GM18502 (cell line): ENCODE data around the gene OR1F1.
"Not testable (repeated sequence)": the region's sequence is repeated elsewhere in the genome, so short reads cannot be mapped to it uniquely, and the experiment has no call there.

Experiments used
- ATAC-seq: cut with Tn5 transposase; IDR thresholded peaks from one replicate; pipeline ENCODE4 v1.9.1; 2021; ENCODE audit warnings: mild to moderate bottlenecking; ENCODE audit not compliant: unreplicated experiment, poor library complexity

OR1F1 gene

DNA sequence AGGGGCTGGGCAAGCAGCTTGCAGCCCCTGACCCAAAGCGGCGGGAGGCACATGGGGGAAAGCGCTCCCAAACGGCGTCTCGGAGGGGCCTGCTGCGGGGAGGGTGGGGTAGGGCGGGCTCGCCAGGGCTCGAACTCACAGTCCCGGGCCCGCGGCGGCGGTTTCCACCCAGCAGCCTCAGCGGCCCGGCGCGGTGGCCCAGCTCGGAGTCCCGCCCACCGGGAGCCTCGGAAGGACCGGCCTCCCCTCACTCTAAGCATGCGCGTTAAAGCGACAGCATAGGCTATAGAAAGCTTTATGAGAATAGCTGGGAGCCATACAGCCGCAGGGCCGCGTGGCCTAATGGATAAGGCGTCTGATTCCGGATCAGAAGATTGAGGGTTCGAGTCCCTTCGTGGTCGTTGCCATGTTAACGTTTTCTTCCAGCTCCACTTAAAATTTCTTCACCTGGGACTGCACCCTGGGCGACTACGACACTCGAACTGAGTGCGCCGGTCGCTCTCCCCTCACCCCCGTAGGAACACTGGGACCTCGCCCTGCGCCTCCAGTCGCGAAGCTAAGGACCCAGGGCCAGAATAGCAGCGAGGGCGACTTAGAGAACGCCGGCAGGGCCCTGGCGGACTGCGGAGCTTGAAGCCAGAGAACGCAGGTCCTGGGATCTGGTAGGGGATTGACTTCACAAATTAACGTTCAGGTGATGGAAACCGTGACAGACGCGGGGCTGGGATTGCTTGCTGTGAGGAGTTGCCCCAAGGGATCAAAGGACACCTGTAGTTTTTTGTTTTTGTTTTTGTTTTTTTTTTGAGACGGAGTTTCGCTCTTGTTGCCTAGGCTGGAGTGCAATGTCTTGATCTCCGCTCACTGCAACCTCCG, 37.4 kb upstream of the OR1F1 start:
- ATAC-seq = peak; percentile 66

DNA sequence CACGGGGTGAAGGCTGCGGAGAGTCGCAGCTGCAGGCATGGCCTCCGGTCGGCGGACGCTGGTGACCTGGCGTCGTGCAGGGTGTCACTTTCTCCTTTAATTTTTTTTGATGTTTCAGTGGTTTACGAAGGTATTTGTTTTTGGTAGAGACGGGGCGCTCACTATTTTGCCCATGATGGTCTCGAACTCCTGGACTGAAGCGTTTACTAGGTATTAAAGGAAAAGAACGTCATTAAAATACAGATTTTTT, 36.1 kb upstream of the OR1F1 start:
- no peak for ATAC-seq

GRCh38 chr16:3152277-3152990, 35.6 kb upstream of the OR1F1 start:
- no peak for ATAC-seq

GRCh38 chr16:3152991-3153368, 35.0 kb upstream of the OR1F1 start:
- ATAC-seq = no peak

DNA sequence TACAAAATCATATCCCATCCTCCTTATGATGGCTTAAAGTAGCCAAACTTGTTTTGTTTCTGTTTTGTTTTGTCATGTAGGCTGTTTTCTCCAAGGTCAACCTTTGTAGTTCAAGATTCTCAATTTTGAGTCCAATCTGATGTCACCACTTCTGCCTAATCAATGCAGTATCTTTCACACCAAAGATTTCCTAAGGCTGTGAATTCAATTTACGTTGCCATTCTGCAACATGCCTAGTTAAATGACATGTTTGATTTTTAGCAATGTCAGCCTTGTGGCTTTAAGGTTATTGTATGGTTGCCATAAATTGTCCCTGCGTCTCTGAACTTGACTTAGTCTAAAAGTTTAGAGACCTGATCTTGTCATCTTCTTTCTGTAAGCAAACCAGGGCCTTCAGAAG, 32.8 kb upstream of the OR1F1 start:
- ATAC-seq = no peak

GRCh38 chr16:3155972-3156371, 32.0 kb upstream of the OR1F1 start:
- ATAC-seq = no peak

DNA sequence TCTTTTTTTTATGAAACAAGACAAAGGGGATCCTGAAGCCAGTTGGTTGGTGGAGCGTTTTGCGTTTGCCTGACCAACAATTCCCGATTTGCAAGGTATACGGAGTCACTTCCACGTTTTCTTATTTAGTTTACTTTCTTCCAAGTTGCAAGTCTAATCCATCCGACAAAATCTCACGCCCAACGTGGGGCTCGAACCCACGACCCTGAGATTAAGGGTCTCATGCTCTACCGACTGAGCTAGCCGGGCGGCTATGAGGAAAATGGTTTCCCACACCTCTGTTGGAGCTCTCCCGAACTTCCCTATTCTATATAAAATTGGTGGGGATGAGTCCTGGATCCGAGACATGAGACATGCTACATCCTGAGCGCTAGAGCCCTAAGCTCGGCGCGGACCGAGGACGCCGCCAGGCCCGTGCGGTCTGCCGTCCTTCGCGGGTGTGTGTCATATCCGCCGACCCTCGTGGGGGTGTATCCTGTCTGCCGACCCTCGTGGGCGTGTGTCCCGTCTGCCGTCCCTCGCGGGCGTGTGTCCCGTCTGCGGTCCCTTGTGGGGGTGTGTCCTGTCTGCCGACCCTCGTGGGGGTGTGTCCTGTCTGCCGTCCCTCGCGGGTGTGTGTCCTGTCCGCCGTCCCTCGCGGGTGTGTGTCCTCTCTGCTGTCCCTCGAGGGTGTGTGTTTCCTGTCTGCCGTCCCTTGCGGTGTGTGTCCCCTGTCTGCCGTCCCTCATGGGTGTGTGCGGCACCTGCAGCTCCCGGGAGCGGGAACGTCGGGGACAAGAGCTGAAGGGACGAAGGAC, 30.6 kb upstream of the OR1F1 start:
- ATAC-seq = no peak

DNA sequence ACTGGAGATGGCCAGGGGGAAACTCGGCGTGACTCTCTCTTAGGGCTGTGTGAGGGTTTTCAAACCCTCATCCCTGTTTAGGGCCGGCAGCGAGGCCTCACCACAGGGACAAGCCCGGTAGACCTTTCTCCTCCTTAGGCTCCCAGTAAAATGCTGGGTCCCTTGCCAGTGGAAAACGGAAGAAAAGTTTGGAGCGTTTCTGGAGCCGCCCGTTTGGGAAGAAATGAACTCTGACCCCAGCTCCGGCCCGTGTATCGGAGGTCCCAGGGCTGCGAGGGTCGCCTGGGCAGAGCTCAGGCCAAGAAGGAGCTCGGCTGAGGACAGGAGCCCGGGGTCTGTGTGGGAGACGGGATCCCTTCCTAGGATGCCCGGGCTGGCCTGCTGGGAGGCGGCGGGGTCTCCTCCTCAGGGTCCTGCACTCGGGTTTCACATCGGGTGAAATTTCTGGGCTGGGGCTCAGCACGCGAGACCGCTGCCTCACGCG, 29.9 kb upstream of the OR1F1 start:
- no peak for ATAC-seq

- peak; percentile 46 for ATAC-seq
Measured at GRCh38 chr16:3158510-3159314, 29.3 kb upstream of the OR1F1 start.

DNA sequence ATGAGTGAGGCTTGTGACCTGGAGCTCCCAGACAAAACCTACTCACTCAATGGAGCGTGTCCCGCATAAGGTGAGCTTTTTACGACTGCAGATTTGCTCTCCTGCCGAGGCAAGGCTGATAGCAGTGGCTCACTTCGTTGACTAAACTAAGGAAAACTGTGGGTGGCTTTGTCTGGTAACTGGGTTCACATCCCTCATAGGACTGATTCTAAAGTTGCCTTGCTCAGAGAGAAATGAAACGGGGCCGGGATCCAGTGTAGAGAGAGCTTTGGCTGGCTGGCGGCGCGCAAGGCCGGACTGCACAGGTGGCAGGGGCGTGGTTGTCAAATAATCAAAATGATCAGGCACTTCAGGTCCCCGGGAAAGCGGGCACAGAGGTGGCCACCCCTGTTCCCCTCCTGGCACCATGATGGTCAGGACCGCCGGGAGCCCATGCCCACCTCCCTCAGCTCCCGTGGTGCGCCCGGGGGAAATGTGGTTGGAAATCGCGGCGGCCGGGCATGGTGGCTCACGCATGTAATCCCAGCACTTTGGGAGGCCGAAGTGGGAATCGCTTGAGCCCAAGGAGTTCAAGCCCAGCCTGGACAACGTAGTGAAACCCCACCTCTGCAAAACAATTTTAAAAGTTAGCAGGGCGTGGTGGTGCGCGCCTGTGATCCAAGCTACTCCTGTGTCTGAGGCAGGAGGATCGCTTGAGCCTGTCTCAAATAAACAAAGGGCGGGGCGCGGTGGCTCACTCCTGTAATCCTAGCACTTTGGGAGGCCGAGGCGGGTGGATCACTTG, 26.6 kb upstream of the OR1F1 start:
- ATAC-seq = no peak

DNA sequence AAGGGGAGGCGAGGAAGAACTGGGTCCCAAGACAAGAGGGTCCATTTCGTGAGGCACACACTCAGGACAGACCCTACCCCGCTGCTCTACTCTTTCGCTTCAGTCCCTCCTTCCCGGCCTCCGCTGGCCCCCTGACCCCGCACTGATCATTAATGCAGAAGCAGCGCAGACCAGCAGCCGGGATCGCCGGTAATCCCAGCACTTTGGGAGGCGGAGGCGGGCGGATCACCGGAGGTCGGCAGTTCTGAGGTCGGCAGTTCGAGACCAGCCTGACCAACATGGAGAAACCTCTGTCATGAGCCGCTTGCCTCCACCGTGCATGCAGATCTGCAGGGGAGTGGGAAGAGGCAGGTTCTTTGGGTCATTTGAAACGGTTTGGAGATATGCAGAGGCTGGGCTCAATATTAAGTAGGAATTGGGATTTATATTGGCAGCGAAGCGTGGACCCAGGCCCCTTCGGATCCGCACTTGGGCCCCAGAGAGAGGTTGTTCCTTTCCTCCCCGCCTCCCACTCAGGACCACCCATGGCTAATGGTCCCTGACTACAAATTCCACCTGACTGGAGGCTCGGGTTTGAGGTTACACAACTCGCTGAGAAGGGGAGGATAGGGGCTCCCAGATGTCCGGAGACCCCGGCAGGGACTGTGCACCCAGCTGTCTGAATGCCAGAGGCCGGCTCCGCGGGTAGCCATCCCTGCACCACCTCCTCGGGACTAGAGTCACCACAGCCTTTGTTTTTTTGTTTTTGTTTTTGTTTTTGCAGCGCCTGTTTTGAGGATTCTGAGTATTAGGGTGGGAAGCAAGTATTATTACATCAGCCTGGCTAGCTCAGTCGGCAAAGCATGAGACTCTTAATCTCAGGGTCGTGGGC, 23.6 kb upstream of the OR1F1 start:
- no peak for ATAC-seq

DNA sequence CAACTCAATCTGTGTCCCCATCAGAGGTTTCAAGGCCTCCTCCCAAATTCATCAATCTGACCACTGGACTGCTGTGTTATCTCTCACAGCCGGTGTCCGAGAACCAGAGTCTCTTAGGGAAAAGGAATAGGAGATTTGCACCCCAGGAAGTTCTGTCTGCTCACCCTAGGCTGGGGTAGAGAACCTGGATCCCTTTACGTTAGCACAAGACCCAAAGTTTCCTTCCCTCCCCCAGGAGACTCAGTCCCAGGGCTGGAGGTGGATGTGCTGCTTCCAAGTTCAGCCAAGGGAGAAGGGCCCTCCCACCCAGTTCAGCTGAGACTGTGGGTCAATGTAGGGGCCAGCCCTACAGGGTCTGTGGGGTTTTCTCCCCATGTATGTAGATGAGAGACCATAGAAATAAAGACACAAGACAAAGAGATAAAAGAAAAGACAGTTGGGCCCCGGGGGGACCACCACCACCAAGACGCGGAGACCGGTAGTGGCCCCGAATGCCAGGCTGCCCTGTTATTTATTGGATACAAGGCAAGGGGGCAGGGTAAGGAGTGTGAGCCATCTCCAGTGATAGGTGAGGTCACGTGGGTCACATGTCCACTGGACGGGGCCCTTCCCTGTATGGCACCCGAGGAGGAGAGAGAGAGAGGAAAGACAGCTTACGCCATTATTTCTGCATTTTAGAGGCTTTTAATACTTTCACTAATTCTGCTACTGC, 22.7 kb upstream of the OR1F1 start:
- ATAC-seq = no peak

DNA sequence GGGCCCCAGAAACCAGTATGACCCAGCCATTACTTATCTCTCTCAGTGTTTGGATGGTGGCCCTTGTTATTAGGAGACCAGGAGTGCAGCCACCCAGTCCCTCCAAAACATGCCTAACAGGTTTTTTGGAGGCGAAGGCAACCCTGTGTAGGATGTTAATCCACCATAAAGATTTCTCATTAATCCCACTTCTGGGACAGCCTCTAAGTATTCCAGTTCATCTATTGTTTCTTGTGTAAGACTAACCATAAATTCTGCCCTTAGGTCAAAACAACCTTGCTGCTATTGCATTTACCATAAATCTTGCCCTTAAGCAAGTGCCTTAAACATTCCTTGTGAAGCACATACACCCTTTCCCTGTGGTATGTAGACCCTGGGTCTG, 21.5 kb upstream of the OR1F1 start:
- ATAC-seq = no peak

DNA sequence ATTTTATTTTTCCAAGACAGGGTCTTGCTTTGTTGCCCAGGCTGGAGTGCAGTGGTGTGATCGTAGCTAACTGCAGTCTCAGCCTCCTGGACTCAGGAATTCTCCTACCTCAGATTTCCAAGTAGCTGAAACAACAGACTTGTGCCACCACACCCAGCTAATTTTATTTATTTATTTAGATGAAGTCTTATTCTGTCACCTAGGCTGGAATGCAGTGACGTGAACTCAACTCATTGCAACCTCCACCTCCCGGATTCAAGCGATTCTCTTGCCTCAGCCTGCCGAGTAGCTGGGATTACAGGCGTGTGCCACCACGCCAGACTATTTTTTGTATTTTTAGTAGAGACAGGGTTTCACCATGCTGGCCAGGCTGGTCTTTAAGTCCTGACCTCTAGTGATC, 19.3 kb upstream of the OR1F1 start:
- ATAC-seq = not testable (repeated sequence)

GRCh38 chr16:3170440-3171180, 17.4 kb upstream of the OR1F1 start:
- ATAC-seq = no peak

- ATAC-seq = peak; percentile 62
Measured at GRCh38 chr16:3171181-3171854, 16.7 kb upstream of the OR1F1 start.
